ENCODE results near the gene RUBCNL. TPM values are rescaled to one million over a fixed set of nuclear protein-coding genes. Genes with fewer than 3 reads are reported as not detected.

The RUBCNL gene
- total and polyA plus RNA-seq, 2 of the 8 experiments (the other 6 are each of a cell fraction or from before 2014, with no cell fraction given), result 2.6 to 4.9 TPM

DNA sequence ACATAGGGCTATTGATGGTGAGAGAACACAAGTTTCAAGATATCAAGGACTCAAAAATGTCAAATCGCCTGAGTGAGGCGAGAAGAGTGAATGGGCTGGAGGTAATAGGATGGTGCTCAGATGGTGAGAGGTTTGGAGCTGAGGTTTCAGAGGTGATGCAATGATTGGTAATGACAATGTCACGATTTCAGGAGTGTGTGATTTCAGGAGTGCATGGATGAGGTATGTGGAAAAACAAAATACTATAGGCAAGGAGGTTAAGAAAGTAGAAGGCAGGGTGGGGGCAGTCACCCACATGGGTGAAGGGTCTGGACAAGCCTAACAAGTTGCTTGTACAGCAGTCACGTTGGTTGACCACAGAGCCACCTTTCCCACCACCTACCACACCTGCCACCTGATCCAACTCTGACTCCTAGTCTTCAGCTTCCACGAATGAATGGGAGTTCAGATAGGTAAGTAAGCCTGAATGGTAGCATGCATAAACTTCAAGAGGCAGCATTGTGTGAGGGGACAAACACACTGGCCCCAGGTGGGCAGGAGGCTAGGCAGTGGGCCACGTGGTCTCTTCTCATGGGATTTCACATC lies 71.5 kb downstream of the RUBCNL start:
- Histone ChIP-seq H3K4me2 (ENCODE audit: insufficient read depth in 1 of 2, low read depth in 2 of 2, low read length in 2 of 2) (no peak overlapping the region), H2AFZ (ENCODE audit: low read length) (no peak overlapping the region), H3K9me3 (ENCODE audit: insufficient read depth in 2 of 2, low read depth in 1 of 2, low read length in 1 of 2) (no peaks in the 10 kb centered on the region), H3K56ac (replicated peaks; ENCODE audit: insufficient read length, low read depth, low read length) (no peak overlapping the region), H3K9ac (replicated peaks in 1 of 4; ENCODE audit: extremely low read depth in 1 of 4, low read depth in 3 of 4, low read length in 3 of 4) (no peak overlapping the region), H4K5ac (ENCODE audit: insufficient read length, low read depth, low read length) (no peak overlapping the region), H3K27ac (ENCODE audit: low read depth, low read length) (no peak overlapping the region), H2BK120ac (replicated peaks; ENCODE audit: low read depth, low read length) (no peak overlapping the region), H3K79me2 (ENCODE audit: control insufficient read depth in 1 of 2, insufficient read depth in 2 of 2, low read length in 2 of 2) (no peaks in the 10 kb centered on the region), H2AK5ac (ENCODE audit: low read depth, low read length) (no peak overlapping the region), H3K79me1 (ENCODE audit: low read depth, low read length) (no peaks in the 10 kb centered on the region), H2BK5ac (ENCODE audit: low read depth, low read length) (no peak overlapping the region), H3K4me1 (replicated peaks in 1 of 4; ENCODE audit: control insufficient read depth in 3 of 4, insufficient read depth in 4 of 4, low read length in 3 of 4) (no peaks in the 10 kb centered on the region), H4K8ac (ENCODE audit: extremely low read depth, insufficient read depth, low read length) (no peak overlapping the region; the same call in 1 of the 2 replicates), H3K36me3 (ENCODE audit: control insufficient read depth in 2 of 4, insufficient read depth in 4 of 4, low read length in 3 of 4) (no peaks in the 10 kb centered on the region), H4K20me1 (replicated peaks in 1 of 2; ENCODE audit: control insufficient read depth in 1 of 2, insufficient read depth in 2 of 2, low read length in 2 of 2) (no peaks in the 10 kb centered on the region), H3K23me2 (ENCODE audit: low read depth, low read length) (no peaks in the 10 kb centered on the region), H3K18ac (ENCODE audit: extremely low read depth, low read length) (no peak overlapping the region), H2BK15ac (ENCODE audit: low read length) (no peak overlapping the region), H3K14ac (ENCODE audit: insufficient read length) (no peak overlapping the region), H3K4ac (replicated peaks; ENCODE audit: insufficient read length, low read depth, low read length) (no peak overlapping the region), H3K23ac (ENCODE audit: insufficient read length) (no peak overlapping the region), H3K4me3 (ENCODE audit: extremely low read depth in 1 of 4, insufficient read depth in 2 of 4, low read depth in 3 of 4, low read length in 4 of 4) (no peak overlapping the region), H2BK12ac (ENCODE audit: low read depth, low read length) (no peak overlapping the region), H3K27me3 (replicated peaks in 1 of 4; ENCODE audit: control insufficient read depth in 3 of 4, extremely low read depth in 1 of 4, insufficient read depth in 3 of 4, low read length in 3 of 4) (no peaks in the 10 kb centered on the region), H4K91ac (replicated peaks; ENCODE audit: insufficient read length, low read length) (no peak overlapping the region), H2BK20ac (ENCODE audit: low read length) (no peak overlapping the region)
- POLR2A ChIA-PET (ENCODE audit: partially characterized antibody), result no interaction called here
- TF ChIP-seq CBX5 (IDR thresholded peaks at IDR 0.05; ENCODE audit: low read depth, low read length) (no peak), KDM4A (IDR thresholded peaks at IDR 0.05; ENCODE audit: low read depth, low read length, severe bottlenecking) (no peak), RXRA (IDR thresholded peaks at IDR 0.05; ENCODE audit: insufficient read depth, low read depth, low read length) (no peak), SP1 (IDR thresholded peaks at IDR 0.05; ENCODE audit: low read depth, low read length) (no peak), CREB1 (IDR thresholded peaks at IDR 0.05) (no peak), NRF1 (IDR thresholded peaks at IDR 0.05; ENCODE audit: low read depth, low read length) (no peak)
- DNase-seq (ENCODE audit: low read depth in 1 of 2, low spot score in 2 of 2), result no peak
- FAIRE-seq, result no peak
- CTCF ChIA-PET (ENCODE audit: partially characterized antibody), result no interaction called here
- 90% methylated on average over 6 of the region's 6 CpGs; no CpG with 5 or more reads in 1 of the 2 experiments for WGBS, 2 experiments (ENCODE audit: extremely low coverage in 1 of 2, insufficient coverage in 1 of 2, insufficient read length in 1 of 2, insufficient replicate concordance in 2 of 2, low coverage in 1 of 2, low lambda C conversion rate in 2 of 2, missing lambda C conversion rate in 1 of 2)

Data from H1 (cell line).